Osteocyte (in vitro differentiated cells): Measurements from ENCODE around the gene CNGB1. TPM values are rescaled to one million over a fixed set of nuclear protein-coding genes. Genes with fewer than 3 reads are reported as not detected.

ENCODE experiments used
- DNase-seq: peaks from one replicate; pipeline ENCODE4 v3.0.0; 2021; ENCODE audit warnings: mixed read lengths; ENCODE audit not compliant: unreplicated experiment; ENCODE audit errors: extremely low spot score
- H3K27ac Mint-ChIP-seq: one replicate; pipeline ENCODE4 v1.8.0; 2021; ENCODE audit warnings: mild to moderate bottlenecking, mixed read lengths; ENCODE audit not compliant: unreplicated experiment
- H3K27me3 Mint-ChIP-seq: one replicate; pipeline ENCODE4 v1.8.0; 2021; ENCODE audit warnings: mixed read lengths; ENCODE audit not compliant: unreplicated experiment
- H3K36me3 Mint-ChIP-seq: one replicate; pipeline ENCODE4 v1.8.0; 2021; ENCODE audit warnings: mixed read lengths; ENCODE audit not compliant: unreplicated experiment
- H3K4me1 Mint-ChIP-seq: one replicate; pipeline ENCODE4 v1.8.0; 2021; ENCODE audit warnings: mixed read lengths; ENCODE audit not compliant: unreplicated experiment
- H3K4me3 Mint-ChIP-seq: one replicate; pipeline ENCODE4 v1.8.0; 2021; ENCODE audit warnings: mild to moderate bottlenecking, moderate library complexity, mixed read lengths; ENCODE audit not compliant: unreplicated experiment
- H3K9me3 Mint-ChIP-seq: one replicate; pipeline ENCODE4 v1.8.0; 2021; ENCODE audit warnings: mixed read lengths; ENCODE audit not compliant: unreplicated experiment
- total RNA-seq: library from RNA; stranded (reverse); gene quantifications from 2 replicates; pipeline ENCODE4 v1.2.1, GENCODE V29; 2021
- TF ChIP-seq, protein P1 (sequence below): fragments of 200-600 bp; sonication (generic); IDR thresholded peaks from 2 replicates; pipeline ENCODE4 v1.5.0; 2021; ENCODE audit warnings: antibody characterized with exemption, mild to moderate bottlenecking, moderate library complexity

Gene CNGB1
- total RNA-seq, 1 donor from 2014 or later = not detected

DNA sequence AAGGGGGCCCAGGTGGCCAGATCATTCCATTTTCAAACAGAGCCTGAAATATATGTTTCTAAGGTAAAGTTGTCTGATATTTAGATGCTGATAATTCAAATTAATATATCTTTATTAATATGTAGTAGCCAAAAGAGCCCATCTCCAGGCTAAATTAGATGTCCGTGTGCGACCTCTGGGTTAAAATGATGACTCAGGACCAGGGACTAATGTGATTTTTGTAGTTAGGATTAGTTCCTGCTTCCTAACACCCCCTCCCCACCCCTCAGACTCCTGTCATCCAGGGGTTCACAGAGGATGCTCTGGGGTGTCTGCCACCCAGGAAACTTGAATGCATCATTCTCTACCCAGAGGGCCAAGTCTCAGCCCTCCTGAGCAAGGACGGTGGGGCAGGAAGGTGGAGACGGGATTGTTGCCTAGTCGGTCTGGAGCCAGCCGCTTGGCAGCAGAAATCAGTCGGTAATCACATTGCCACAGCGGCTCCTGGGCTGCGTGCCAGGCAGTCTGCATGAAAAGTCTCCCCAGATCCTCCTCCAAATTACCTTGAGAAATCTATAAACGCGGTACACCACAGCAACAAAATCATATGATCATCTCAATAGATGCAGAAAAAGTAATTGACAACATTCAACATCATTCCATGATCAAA is 29.8 kb downstream of the CNGB1 start:
- Mint-ChIP-seq H3K4me1 (no peaks in the 10 kb centered on the region), H3K27me3 (peaks cover 41% of the 10 kb centered on the region), H3K27ac (no peak overlapping the region), H3K9me3 (no peaks in the 10 kb centered on the region), H3K4me3 (no peak overlapping the region), H3K36me3 (no peaks in the 10 kb centered on the region)
- TF ChIP-seq, protein P1, sequence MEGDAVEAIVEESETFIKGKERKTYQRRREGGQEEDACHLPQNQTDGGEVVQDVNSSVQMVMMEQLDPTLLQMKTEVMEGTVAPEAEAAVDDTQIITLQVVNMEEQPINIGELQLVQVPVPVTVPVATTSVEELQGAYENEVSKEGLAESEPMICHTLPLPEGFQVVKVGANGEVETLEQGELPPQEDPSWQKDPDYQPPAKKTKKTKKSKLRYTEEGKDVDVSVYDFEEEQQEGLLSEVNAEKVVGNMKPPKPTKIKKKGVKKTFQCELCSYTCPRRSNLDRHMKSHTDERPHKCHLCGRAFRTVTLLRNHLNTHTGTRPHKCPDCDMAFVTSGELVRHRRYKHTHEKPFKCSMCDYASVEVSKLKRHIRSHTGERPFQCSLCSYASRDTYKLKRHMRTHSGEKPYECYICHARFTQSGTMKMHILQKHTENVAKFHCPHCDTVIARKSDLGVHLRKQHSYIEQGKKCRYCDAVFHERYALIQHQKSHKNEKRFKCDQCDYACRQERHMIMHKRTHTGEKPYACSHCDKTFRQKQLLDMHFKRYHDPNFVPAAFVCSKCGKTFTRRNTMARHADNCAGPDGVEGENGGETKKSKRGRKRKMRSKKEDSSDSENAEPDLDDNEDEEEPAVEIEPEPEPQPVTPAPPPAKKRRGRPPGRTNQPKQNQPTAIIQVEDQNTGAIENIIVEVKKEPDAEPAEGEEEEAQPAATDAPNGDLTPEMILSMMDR = no peak
- DNase-seq = no peak

DNA sequence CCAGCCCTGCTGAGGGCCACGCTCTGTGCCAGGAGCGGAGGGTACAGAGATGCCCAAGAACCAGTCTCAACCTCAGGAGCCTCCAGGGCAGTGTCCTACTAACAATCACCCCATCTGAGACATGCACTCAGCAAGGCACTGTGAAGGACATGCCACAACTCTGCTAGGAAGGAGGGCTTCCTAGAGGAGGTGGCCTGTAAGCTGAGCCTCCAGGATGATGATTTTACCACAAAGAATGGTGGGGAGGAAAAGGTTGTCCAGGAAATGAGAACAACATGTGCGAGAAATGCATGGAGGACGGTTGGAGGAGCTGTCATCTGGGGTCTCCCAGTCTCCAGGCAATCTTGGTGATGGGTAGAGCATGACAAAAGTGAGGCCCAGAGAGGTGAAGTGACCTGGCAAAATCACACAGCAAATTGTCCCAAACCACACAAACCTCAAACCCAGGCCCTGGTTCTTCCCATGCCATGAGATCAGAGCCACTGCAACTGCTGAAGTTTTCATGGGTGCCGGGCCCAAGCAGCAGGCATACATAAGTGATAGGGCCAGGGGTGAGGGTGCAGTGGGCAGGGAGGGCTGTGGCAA is 30.5 kb downstream of the CNGB1 start:
- H3K27me3 Mint-ChIP-seq = peaks cover 40% of the 10 kb centered on the region
- no peaks in the 10 kb centered on the region for H3K9me3 Mint-ChIP-seq
- no peak overlapping the region for H3K4me3 Mint-ChIP-seq
- TF ChIP-seq, protein P1 = no peak
- no peak for DNase-seq
- no peak overlapping the region for H3K27ac Mint-ChIP-seq
- no peaks in the 10 kb centered on the region for H3K36me3 Mint-ChIP-seq
- no peaks in the 10 kb centered on the region for H3K4me1 Mint-ChIP-seq

DNA sequence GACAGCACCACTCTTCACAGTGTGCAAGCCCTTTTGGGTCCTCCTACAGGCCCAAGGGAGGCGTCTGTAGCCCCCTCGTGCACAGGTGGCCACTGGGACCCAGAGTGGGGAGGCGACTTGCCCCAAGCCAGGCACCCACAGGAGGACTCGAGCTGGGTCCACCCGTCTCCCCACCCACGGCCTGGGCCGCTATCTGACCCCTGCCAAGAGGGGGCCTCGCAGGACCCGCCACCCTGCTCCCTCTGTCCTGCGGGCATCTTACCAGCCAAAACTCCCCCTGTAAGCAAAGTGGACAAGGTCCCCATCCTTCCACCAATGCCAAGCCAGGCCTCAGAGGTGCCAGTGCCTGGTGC is 31.1 kb downstream of the CNGB1 start:
- no peak for DNase-seq
- Mint-ChIP-seq H3K4me1 (no peaks in the 10 kb centered on the region), H3K9me3 (no peaks in the 10 kb centered on the region), H3K36me3 (no peaks in the 10 kb centered on the region), H3K27me3 (peaks cover 39% of the 10 kb centered on the region), H3K27ac (no peak overlapping the region), H3K4me3 (no peak overlapping the region)
- TF ChIP-seq, protein P1 = no peak

DNA sequence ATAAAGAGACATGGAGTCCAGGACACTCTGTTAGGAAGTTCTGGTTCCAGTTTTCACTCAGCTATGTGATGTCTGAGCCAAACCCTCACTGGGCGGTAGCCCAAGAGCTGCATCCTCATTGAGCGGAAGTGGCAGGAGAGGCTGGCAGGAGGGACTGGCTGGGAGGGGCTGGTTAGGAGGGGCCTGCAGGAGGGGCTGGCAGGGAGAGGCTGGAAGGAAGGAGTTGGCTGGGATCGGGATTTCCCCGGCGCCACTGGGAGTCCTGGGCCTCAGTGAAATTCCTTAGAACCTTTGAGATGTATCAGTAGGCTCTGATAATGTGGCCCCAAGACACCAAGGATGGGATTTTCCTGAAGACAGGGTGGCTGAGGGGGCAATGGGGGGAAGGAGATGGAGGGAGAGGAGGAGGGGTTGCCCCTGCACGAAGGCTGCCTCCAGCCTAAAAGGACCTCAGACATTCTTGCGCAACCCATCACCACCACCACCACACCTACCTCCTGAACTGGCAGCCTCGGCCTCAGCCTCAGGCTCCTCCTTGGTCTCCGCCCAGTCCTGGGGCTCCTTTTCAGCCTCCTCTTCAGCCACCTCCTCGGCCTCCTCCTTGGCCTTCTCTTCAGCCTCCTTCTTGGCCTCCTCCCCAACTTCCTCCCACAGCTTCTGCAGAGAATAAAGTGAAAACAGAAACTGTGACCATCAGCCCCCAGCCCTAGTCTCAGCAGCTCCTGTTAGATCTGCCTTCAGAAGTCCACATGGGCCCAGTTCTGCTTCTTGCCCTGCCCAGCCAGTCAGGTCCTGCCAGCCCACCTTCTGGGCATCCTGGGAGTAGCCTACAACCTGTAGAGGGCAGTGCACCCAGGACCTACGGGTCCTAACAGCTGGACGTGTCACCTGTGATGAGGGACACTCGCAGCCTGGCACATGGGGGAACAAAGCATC is 31.7 kb downstream of the CNGB1 start:
- peaks cover 38% of the 10 kb centered on the region for H3K27me3 Mint-ChIP-seq
- TF ChIP-seq, protein P1 = no peak
- no peaks in the 10 kb centered on the region for H3K4me1 Mint-ChIP-seq
- no peaks in the 10 kb centered on the region for H3K36me3 Mint-ChIP-seq
- no peak overlapping the region for H3K27ac Mint-ChIP-seq
- H3K4me3 Mint-ChIP-seq = no peak overlapping the region
- DNase-seq = no peak
- H3K9me3 Mint-ChIP-seq = no peaks in the 10 kb centered on the region

DNA sequence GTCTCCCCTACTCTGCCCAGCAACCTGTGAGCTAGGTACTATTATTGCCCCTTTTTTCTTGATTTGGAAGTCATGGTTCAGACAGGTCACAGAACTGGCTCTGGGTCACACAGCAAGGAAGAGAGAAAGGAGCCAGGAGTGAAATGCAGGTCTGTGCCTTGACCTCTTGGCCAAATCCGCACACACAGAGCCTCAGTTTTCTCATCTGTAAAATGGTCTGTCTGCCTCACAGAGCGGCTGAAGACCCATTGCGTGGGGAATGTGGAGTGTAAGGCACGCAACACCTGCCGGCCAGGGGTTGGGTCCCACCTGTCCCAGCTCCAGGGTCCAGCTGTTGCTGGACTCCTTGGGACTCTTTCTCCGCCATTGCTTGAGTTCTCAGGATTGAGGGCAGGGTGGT is 32.4 kb downstream of the CNGB1 start:
- H3K27me3 Mint-ChIP-seq = peaks cover 30% of the 10 kb centered on the region
- TF ChIP-seq, protein P1 = no peak
- no peak overlapping the region for H3K4me3 Mint-ChIP-seq
- no peaks in the 10 kb centered on the region for H3K36me3 Mint-ChIP-seq
- H3K4me1 Mint-ChIP-seq = no peaks in the 10 kb centered on the region
- H3K9me3 Mint-ChIP-seq = no peaks in the 10 kb centered on the region
- no peak overlapping the region for H3K27ac Mint-ChIP-seq
- no peak for DNase-seq
